HK-2 (cell line): ENCODE measurements around the gene GLI2.
A peak's percentile ranks its signal among the peaks of the same experiment; 100 is the strongest.

Source experiments
- DNase-seq: peaks from one replicate; pipeline ENCODE4 v3.0.0-alpha.2; 2018; ENCODE audit not compliant: unreplicated experiment

GLI2 gene

GRCh38 chr2:120770641-120771040, 35.0 kb downstream of the GLI2 start:
- no peak for DNase-seq

- DNase-seq, result peak; percentile 40
Measured at GRCh38 chr2:120771111-120771780, 35.6 kb downstream of the GLI2 start.

GRCh38 chr2:120771781-120772208, 36.1 kb downstream of the GLI2 start:
- no peak for DNase-seq

- DNase-seq, result no peak
Measured at GRCh38 chr2:120772261-120772660, 36.6 kb downstream of the GLI2 start.

- DNase-seq, result no peak
Measured at GRCh38 chr2:120773186-120773800, 37.6 kb downstream of the GLI2 start.

- DNase-seq, result no peak
Measured at GRCh38 chr2:120774557-120775160, 39.0 kb downstream of the GLI2 start.

- no peak for DNase-seq
Measured at GRCh38 chr2:120775194-120775593, 39.5 kb downstream of the GLI2 start.

GRCh38 chr2:120775801-120776589, 40.3 kb downstream of the GLI2 start:
- no peak for DNase-seq

GRCh38 chr2:120776649-120777048, 41.0 kb downstream of the GLI2 start:
- no peak for DNase-seq

GRCh38 chr2:120777170-120777751, 41.6 kb downstream of the GLI2 start:
- DNase-seq, result no peak

GRCh38 chr2:120777787-120778186, 42.1 kb downstream of the GLI2 start:
- no peak for DNase-seq

GRCh38 chr2:120778244-120778643, 42.6 kb downstream of the GLI2 start:
- no peak for DNase-seq

GRCh38 chr2:120779781-120780283, 44.2 kb downstream of the GLI2 start:
- no peak for DNase-seq

GRCh38 chr2:120780402-120780801, 44.7 kb downstream of the GLI2 start:
- no peak for DNase-seq

GRCh38 chr2:120783371-120783791, 47.7 kb downstream of the GLI2 start:
- DNase-seq, result no peak

- DNase-seq, result no peak
Measured at GRCh38 chr2:120783969-120784372, 48.3 kb downstream of the GLI2 start.
